A549 (cell line): ENCODE data around the gene S100A10. TPM values are rescaled to one million over a fixed set of nuclear protein-coding genes. Genes with fewer than 3 reads are reported as not detected.

Experiments
- ATAC-seq, 2 experiments: fragments of 200-7000 bp in 1 of 2; fragments of >200 bp in 1 of 2; cut with Nextera tagmentation in 1 of 2; cut with Tn5 transposase in 1 of 2; 3 replicates each; pipeline versions ENCODE4 v1.8.0 to v1.9.1; 2018 to 2020; ENCODE audit warnings: mild to moderate bottlenecking in 1 of 2, moderate library complexity in 1 of 2
- CTCF ChIA-PET: fragments of 300-600 bp; sonication (Branson Sonifier 250); formaldehyde crosslinking; extraction: SDS; loops from one replicate; lab custom pipeline; 2021; ENCODE audit warnings: antibody characterized with exemption, inconsistent platforms; lab: Yijun Ruan, JAX
- POLR2A ChIA-PET: fragments of 350-600 bp; formaldehyde crosslinking; extraction: SDS; loops from one replicate; lab custom pipeline; 2021; ENCODE audit warnings: antibody characterized with exemption, inconsistent platforms; lab: Yijun Ruan, JAX
- DNase-seq, 2 experiments: peaks; one replicate each; pipeline versions ENCODE4 v3.0.0 to v3.0.0-alpha.2; 2011 to 2016; ENCODE audit warnings: low read depth in 1 of 2, low spot score in 1 of 2
- FAIRE-seq: peaks from 2 replicates; lab custom pipeline; 2011; peaks lifted over from hg19 to GRCh38; lab: Jason Lieb, UNC
- H3K27ac ChIP-seq, 2 experiments: fragments of >200 bp; sonication (Bioruptor Twin); formaldehyde crosslinking; 3 replicates each; pipeline ENCODE4 v1.5.1; 2016 to 2017
- H3K4me1 ChIP-seq: fragments of >200 bp; sonication (Bioruptor Twin); formaldehyde crosslinking; 3 replicates; pipeline ENCODE4 v1.6.1; 2016
- H3K4me2 ChIP-seq: fragments of >200 bp; sonication (Bioruptor Twin); formaldehyde crosslinking; 3 replicates; pipeline ENCODE4 v1.6.1; 2016
- H3K4me3 ChIP-seq: fragments of >200 bp; sonication (Bioruptor Twin); formaldehyde crosslinking; 3 replicates; pipeline ENCODE4 v1.5.1; 2016
- H3K9me3 ChIP-seq: fragments of >200 bp; sonication (Bioruptor Twin); formaldehyde crosslinking; 3 replicates; pipeline ENCODE4 v1.6.1; 2016
- ATOH8 ChIP-seq: fragments of 250-450 bp; sonication (Bioruptor Pico); IDR thresholded peaks from 2 replicates; pipeline ENCODE4 v1.5.0; 2020; ENCODE audit warnings: low read depth, mild to moderate bottlenecking, moderate library complexity
- CBX2 ChIP-seq: fragments of 200-600 bp; sonication (generic); IDR thresholded peaks from 2 replicates; pipeline ENCODE4 v1.6.1; 2016; ENCODE audit warnings: low read depth, mild to moderate bottlenecking, borderline replicate concordance
- CEBPB ChIP-seq, 2 experiments: fragments of >200 bp in 1 of 2; sonication (Bioruptor Twin) in 1 of 2; formaldehyde crosslinking in 1 of 2; IDR thresholded peaks; 2 replicates each; pipeline ENCODE4 v1.6.1; 2012 to 2016
- CHD2 ChIP-seq: fragments of 150-350 bp; IDR thresholded peaks from 2 replicates; pipeline ENCODE4 v1.6.1; 2014; ENCODE audit warnings: low read length; ENCODE audit not compliant: partially characterized antibody
- EHF ChIP-seq: fragments of 250-450 bp; sonication (Bioruptor Pico); IDR thresholded peaks from 2 replicates; pipeline ENCODE4 v1.5.0; 2020; ENCODE audit warnings: mild to moderate bottlenecking
- EHMT2 ChIP-seq: fragments of 200-600 bp; sonication (generic); IDR thresholded peaks from 2 replicates; pipeline ENCODE4 v1.6.1; 2016; ENCODE audit warnings: antibody characterized with exemption, low read depth, mild to moderate bottlenecking, moderate library complexity
- FOSB ChIP-seq: fragments of 250-450 bp; sonication (Bioruptor Pico); IDR thresholded peaks from 2 replicates; pipeline ENCODE4 v1.5.0; 2020; ENCODE audit warnings: mild to moderate bottlenecking, moderate library complexity
- FOSL2 ChIP-seq, 2 experiments: fragments of 450-650 bp in 1 of 2; fragments of >200 bp in 1 of 2; sonication (Bioruptor Twin) in 1 of 2; formaldehyde crosslinking; IDR thresholded peaks; 2 replicates each; pipeline versions ENCODE4 v1.5.0 to v1.6.1; 2016 to 2020; ENCODE audit warnings: mild to moderate bottlenecking in 1 of 2, moderate library complexity in 1 of 2
- FOXS1 ChIP-seq: fragments of 250-450 bp; sonication (Bioruptor Pico); IDR thresholded peaks from 2 replicates; pipeline ENCODE4 v1.5.0; 2020; ENCODE audit warnings: mild to moderate bottlenecking, moderate library complexity
- HDAC2 ChIP-seq: fragments of 200-600 bp; sonication (generic); IDR thresholded peaks from 2 replicates; pipeline ENCODE4 v1.6.1; 2016
- HEYL ChIP-seq: fragments of 250-450 bp; sonication (Bioruptor Pico); IDR thresholded peaks from 2 replicates; pipeline ENCODE4 v1.8.0; 2021; ENCODE audit warnings: mild to moderate bottlenecking, moderate library complexity
- JUNB ChIP-seq: fragments of >200 bp; sonication (Bioruptor Twin); formaldehyde crosslinking; IDR thresholded peaks from 2 replicates; pipeline ENCODE4 v1.6.1; 2016
- MAZ ChIP-seq: fragments of 150-350 bp; IDR thresholded peaks from 2 replicates; pipeline ENCODE4 v1.6.1; 2014; ENCODE audit warnings: antibody characterized with exemption, low read depth, low read length, borderline replicate concordance
- NPAS2 ChIP-seq: fragments of 250-450 bp; sonication (Bioruptor Pico); IDR thresholded peaks from 2 replicates; pipeline ENCODE4 v1.8.0; 2022; ENCODE audit warnings: mild to moderate bottlenecking, moderate library complexity, borderline replicate concordance
- POLR2A ChIP-seq: IDR thresholded peaks from 2 replicates; pipeline ENCODE4 v1.6.1; 2012; ENCODE audit warnings: mild to moderate bottlenecking, low read length
- POLR2AphosphoS2 ChIP-seq: conservative IDR thresholded peaks from 2 replicates; pipeline ENCODE4 v1.6.1; 2012; ENCODE audit warnings: low read length, improper control_type of control experiment, inconsistent platforms
- RAD21 ChIP-seq, 2 experiments: fragments of >200 bp in 1 of 2; sonication (Bioruptor Twin) in 1 of 2; formaldehyde crosslinking in 1 of 2; IDR thresholded peaks in 1 of 2; conservative IDR thresholded peaks in 1 of 2; 2 replicates in 1 of 2; 3 replicates in 1 of 2; pipeline ENCODE4 v1.6.1; 2012 to 2018; ENCODE audit warnings: inconsistent platforms in 1 of 2
- RCOR1 ChIP-seq: fragments of 150-350 bp; IDR thresholded peaks from 2 replicates; pipeline ENCODE4 v1.6.1; 2014; ENCODE audit warnings: antibody characterized with exemption, low read length, low read depth
- RFX5 ChIP-seq: fragments of 450-650 bp; IDR thresholded peaks from 2 replicates; pipeline ENCODE4 v1.7.1; 2014; ENCODE audit warnings: antibody characterized with exemption, mild to moderate bottlenecking, moderate library complexity
- SMC3 ChIP-seq: fragments of >200 bp; sonication (Bioruptor Twin); formaldehyde crosslinking; IDR thresholded peaks from 3 replicates; pipeline ENCODE4 v1.6.1; 2018; ENCODE audit warnings: inconsistent platforms
- ZFP36 ChIP-seq: fragments of 450-650 bp; IDR thresholded peaks from 2 replicates; pipeline ENCODE4 v1.6.1; 2014; ENCODE audit warnings: borderline replicate concordance; ENCODE audit not compliant: partially characterized antibody
- ZNF302 ChIP-seq: fragments of 250-450 bp; sonication (Bioruptor Pico); IDR thresholded peaks from 2 replicates; pipeline ENCODE4 v1.9.0; 2021; ENCODE audit warnings: inconsistent platforms, mild to moderate bottlenecking, moderate library complexity
- WGBS: methylation state at CpG from one replicate; pipeline ENCODE4 v1.1.6; 2017; ENCODE audit errors: missing lambda C conversion rate; 5-methylcytosine and 5-hydroxymethylcytosine counted together
- polyA plus RNA-seq, 4 experiments: library from polyadenylated mRNA; depleted of rRNA in 3 of 4; stranded (reverse); fragments of >200 nt; fragmentation: RNase III in 1 of 4; extraction: RNeasy Plus Mini Kit Qiagen cat#74134 plus additional on column Dnase treatment in 1 of 4; gene quantifications; 2 replicates in 3 of 4; 3 replicates in 1 of 4; pipeline ENCODE4 v1.2.3, GENCODE V29; 2011 to 2017
- TF ChIP-seq, protein P1 (sequence below): fragments of >200 bp; sonication (Bioruptor Twin); formaldehyde crosslinking; IDR thresholded peaks from 3 replicates; pipeline ENCODE4 v1.6.1; 2016
- TF ChIP-seq, protein P2 (sequence below): fragments of >200 bp; sonication (Bioruptor Twin); formaldehyde crosslinking; IDR thresholded peaks from 3 replicates; pipeline ENCODE4 v1.5.1; 2016
- TF ChIP-seq, protein P3 (sequence below): fragments of >200 bp; sonication (Bioruptor Twin); formaldehyde crosslinking; IDR thresholded peaks from 2 replicates; pipeline ENCODE4 v1.6.1; 2016
- TF ChIP-seq, protein P4 (sequence below): IDR thresholded peaks from 2 replicates; pipeline ENCODE4 v1.6.1; 2012

Gene S100A10
- polyA plus RNA-seq, 2 of the 4 experiments (the other 2 are of a cell fraction) = 505 to 2,077 TPM

- TF ChIP-seq, protein P1, sequence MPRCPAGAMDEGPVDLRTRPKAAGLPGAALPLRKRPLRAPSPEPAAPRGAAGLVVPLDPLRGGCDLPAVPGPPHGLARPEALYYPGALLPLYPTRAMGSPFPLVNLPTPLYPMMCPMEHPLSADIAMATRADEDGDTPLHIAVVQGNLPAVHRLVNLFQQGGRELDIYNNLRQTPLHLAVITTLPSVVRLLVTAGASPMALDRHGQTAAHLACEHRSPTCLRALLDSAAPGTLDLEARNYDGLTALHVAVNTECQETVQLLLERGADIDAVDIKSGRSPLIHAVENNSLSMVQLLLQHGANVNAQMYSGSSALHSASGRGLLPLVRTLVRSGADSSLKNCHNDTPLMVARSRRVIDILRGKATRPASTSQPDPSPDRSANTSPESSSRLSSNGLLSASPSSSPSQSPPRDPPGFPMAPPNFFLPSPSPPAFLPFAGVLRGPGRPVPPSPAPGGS = no peak
- TF ChIP-seq CBX2 = no peak
- TF ChIP-seq RAD21 (conservative IDR thresholded peaks at IDR 0.05 in 1 of 2, IDR thresholded peaks at IDR 0.05 in 1 of 2) = no peak; a peak in 3 of 5 replicates
- no peak for TF ChIP-seq ZNF302 (CRISPR knock-in tag)
- TF ChIP-seq RCOR1 = no peak
- no peak for TF ChIP-seq POLR2AphosphoS2
- peak; percentile 92 for TF ChIP-seq JUNB
- TF ChIP-seq, protein P2, sequence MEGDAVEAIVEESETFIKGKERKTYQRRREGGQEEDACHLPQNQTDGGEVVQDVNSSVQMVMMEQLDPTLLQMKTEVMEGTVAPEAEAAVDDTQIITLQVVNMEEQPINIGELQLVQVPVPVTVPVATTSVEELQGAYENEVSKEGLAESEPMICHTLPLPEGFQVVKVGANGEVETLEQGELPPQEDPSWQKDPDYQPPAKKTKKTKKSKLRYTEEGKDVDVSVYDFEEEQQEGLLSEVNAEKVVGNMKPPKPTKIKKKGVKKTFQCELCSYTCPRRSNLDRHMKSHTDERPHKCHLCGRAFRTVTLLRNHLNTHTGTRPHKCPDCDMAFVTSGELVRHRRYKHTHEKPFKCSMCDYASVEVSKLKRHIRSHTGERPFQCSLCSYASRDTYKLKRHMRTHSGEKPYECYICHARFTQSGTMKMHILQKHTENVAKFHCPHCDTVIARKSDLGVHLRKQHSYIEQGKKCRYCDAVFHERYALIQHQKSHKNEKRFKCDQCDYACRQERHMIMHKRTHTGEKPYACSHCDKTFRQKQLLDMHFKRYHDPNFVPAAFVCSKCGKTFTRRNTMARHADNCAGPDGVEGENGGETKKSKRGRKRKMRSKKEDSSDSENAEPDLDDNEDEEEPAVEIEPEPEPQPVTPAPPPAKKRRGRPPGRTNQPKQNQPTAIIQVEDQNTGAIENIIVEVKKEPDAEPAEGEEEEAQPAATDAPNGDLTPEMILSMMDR = no peak
- TF ChIP-seq HEYL (CRISPR knock-in tag) = no peak
- TF ChIP-seq FOSL2 (IDR thresholded peaks at IDR 0.05) = peak; percentile 73
- TF ChIP-seq FOSL2 (CRISPR knock-in tag; IDR thresholded peaks at IDR 0.05) = peak; percentile 91
- no peak for TF ChIP-seq EHF (CRISPR knock-in tag)
These were observed 21.0 kb downstream of the S100A10 start (continued) for GRCh38 chr1:151972542-151973248.

DNA sequence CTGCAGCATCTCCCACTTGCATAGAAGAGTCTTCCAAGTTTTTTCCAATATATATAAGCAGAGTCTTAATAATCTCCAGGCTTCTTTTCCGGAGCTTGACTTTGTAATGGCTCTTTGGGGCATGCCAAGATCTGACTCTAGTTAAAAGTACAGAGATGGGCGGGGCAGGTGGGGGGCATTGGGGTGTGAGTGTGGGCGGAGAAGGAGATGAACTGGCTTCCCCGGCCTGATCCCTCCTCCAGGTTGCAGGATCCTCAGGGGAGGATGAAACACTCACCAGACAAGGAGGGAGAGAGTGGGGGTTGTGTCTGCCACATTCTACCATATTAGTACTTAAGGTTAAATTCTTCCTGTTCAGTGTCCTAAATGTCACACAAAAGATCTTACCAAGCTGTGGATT, 23.0 kb downstream of the S100A10 start:
- TF ChIP-seq FOXS1 (no peak), RAD21 (conservative IDR thresholded peaks at IDR 0.05 in 1 of 2, IDR thresholded peaks at IDR 0.05 in 1 of 2) (0 out of 5 replicates have a peak, but pooled peaks of 1 of the 2 experiments have one; percentile 21)
- TF ChIP-seq, all 56 proteins: peak for 1
- CTCF ChIA-PET = interaction anchor here (0.8 to 36.8 kb wide), 6 partner anchors 22 to 64 kb away, joined by 3 to 1410 read pairs (median 5); partner anchors contain the start of gene S100A10
- Histone ChIP-seq H3K4me1 (peaks cover 72% of the 10 kb centered on the region), H3K27ac (peak overlapping the region; percentile 89 to 94), H3K4me3 (no peak overlapping the region), H3K4me2 (peak overlapping the region; percentile 66), H3K9me3 (no peaks in the 10 kb centered on the region)
- POLR2A ChIA-PET = interaction anchor here (0.8 to 4.1 kb wide), 4 partner anchors 18 to 77 kb away, joined by 3 to 23 read pairs (median 14); no protein-coding TSS in a partner anchor
- ATAC-seq (peak; percentile 27 to 57; a peak in 3 of 6 replicates), DNase-seq (peak; percentile 58 to 85), FAIRE-seq (no peak)
- 9% methylated on average over 4 of the region's 4 CpGs for WGBS

- H3K4me2 ChIP-seq = peak overlapping the region; percentile 66
- WGBS = 51% methylated on average over 5 of the region's 5 CpGs
- ATAC-seq = no peak
- FAIRE-seq = no peak
- CTCF ChIA-PET = interaction anchor here (0.8 to 36.8 kb wide), 7 partner anchors 20 to 64 kb away, joined by 3 to 1410 read pairs (median 25); partner anchors contain the start of gene S100A10
- peak overlapping the region; percentile 89 to 94 for H3K27ac ChIP-seq
- TF ChIP-seq, protein P1 = no peak
- TF ChIP-seq ATOH8 (no peak), HEYL (CRISPR knock-in tag) (no peak), RFX5 (no peak), CEBPB (IDR thresholded peaks at IDR 0.05) (no peak), ZNF302 (CRISPR knock-in tag) (no peak), HDAC2 (no peak), SMC3 (no peak), ZFP36 (no peak), EHMT2 (no peak), POLR2AphosphoS2 (no peak), MAZ (no peak), POLR2A (no peak), FOSL2 (IDR thresholded peaks at IDR 0.05) (no peak), FOSL2 (CRISPR knock-in tag; IDR thresholded peaks at IDR 0.05) (no peak), RAD21 (conservative IDR thresholded peaks at IDR 0.05 in 1 of 2, IDR thresholded peaks at IDR 0.05 in 1 of 2) (no peak), NPAS2 (no peak), FOSB (CRISPR knock-in tag) (no peak), CHD2 (no peak)
- TF ChIP-seq, protein P3, sequence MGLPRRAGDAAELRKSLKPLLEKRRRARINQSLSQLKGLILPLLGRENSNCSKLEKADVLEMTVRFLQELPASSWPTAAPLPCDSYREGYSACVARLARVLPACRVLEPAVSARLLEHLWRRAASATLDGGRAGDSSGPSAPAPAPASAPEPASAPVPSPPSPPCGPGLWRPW = no peak
- TF ChIP-seq, protein P4, sequence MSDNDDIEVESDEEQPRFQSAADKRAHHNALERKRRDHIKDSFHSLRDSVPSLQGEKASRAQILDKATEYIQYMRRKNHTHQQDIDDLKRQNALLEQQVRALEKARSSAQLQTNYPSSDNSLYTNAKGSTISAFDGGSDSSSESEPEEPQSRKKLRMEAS = no peak
- no peak overlapping the region for H3K4me3 ChIP-seq
- H3K4me1 ChIP-seq = peaks cover 69% of the 10 kb centered on the region
- H3K9me3 ChIP-seq = no peaks in the 10 kb centered on the region
- no peak for DNase-seq
- POLR2A ChIA-PET = interaction anchor here (0.8 to 4.1 kb wide), 4 partner anchors 19 to 78 kb away, joined by 3 to 23 read pairs (median 14); no protein-coding TSS in a partner anchor
These were observed 23.5 kb downstream of the S100A10 start for GRCh38 chr1:151970128-151970527.
